GM21360 (cell line): ENCODE data around the gene FAM171A2.
A peak's percentile ranks its signal among the peaks of the same experiment; 100 is the strongest.
"Not testable (repeated sequence)": the region's sequence is repeated elsewhere in the genome, so short reads cannot be mapped to it uniquely, and the experiment has no call there.

Source experiments
- ATAC-seq: cut with Tn5 transposase; IDR thresholded peaks from one replicate; pipeline ENCODE4 v1.9.1; 2021; ENCODE audit warnings: mild to moderate bottlenecking, moderate library complexity; ENCODE audit not compliant: unreplicated experiment

Gene FAM171A2

GRCh38 chr17:44363613-44364159 lies at the start of gene FAM171A2:
TSS of gene FAM171A2 (minus strand) at chr17:44363853. CDS start at chr17:44363714, 139 bp downstream.
- ATAC-seq, result peak; percentile 57

- no peak for ATAC-seq
Observed at GRCh38 chr17:44409309-44410028, 45.8 kb upstream of the FAM171A2 start.

DNA sequence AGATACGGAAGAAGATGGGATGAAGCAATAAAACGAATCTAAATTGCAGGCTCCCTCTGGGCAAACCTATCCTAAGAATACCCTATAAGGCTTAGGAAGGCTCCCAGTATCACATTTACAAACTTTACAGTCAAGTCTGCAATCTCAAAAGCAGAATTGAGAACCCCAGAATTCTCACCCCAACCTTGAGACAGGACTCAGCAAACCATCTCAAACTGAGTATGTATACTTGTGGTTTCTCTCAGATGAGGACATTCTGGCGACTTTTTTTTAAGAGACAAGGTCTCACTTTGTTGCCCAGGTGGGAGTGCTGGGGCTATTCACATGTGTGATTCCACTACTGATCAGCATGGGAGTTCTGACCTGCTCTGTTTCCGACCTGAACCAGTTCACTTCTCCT lies 45.1 kb upstream of the FAM171A2 start:
- ATAC-seq, result no peak

DNA sequence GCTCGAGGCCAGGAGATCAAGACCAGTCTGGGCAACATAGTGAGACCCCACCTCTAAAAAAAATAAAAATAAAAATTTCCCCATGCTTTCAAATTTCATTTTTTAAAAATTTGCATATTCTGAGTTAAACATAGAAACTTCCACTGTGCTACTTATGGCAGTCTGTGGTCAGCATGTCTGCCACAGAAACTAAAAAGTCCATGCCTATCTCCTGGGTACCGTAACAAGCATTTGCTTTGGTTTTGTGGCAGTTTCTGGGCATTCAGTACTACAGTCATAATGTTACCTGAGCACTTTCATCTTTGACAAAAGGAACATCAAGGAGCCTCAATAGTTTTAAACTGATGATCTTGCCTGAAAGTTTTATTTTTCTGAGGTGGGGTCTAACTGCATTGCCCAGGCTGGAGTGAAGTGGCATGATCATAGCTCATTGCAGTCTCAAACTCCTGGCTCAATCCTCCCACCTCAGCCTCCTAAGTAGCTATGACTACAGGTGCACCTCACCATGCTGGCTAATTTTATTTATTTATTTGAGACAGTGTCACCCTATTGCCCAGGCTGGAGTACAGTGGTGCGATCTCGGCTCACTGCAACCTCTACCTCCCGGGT lies 39.0 kb upstream of the FAM171A2 start:
- no peak for ATAC-seq

- no peak for ATAC-seq
Observed at GRCh38 chr17:44400226-44400847, 36.7 kb upstream of the FAM171A2 start.

GRCh38 chr17:44398692-44399691 lies 35.3 kb upstream of the FAM171A2 start:
- no peak for ATAC-seq

- ATAC-seq, result no peak
Observed at GRCh38 chr17:44397479-44398440, 34.1 kb upstream of the FAM171A2 start.

DNA sequence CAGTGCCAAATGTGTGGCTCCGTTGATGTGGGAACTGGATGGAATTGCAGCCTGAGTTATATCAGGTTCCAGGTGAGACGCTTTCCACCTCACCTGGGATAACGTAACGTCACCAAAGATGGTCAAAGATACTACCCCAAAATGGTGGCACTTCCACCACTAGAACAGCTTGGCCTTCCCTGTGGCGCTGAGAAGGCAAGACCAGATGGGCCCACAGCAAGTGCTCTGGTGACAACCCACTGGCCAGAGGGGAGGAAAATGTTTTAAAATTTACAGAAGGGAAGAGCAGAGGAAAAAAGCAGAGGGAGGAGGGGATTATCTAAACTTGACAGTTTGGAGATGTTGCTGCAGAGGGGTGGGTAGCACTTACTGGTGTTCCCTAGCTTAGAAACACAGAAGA lies 33.3 kb upstream of the FAM171A2 start:
- ATAC-seq, result no peak

DNA sequence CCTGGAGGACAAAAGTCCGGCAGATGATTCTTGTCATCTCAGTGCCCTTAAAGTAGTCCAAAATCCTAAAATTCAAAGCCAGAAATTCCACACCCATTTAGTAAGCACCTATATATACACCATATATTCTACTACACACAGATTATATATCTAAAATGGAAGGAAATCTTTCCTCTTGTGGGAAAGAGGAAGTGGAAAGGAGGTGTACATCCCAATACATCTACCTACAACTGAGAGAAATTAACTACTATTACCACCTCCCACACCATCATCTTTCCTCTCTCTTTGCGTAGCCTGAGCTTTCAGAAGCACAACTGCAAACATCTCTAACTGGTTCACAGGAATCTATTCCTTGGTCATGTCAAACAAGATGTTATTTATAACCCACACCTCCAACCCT lies 31.2 kb upstream of the FAM171A2 start:
- ATAC-seq, result no peak

GRCh38 chr17:44394112-44394511 lies 30.5 kb upstream of the FAM171A2 start:
- not testable (repeated sequence) for ATAC-seq

- ATAC-seq, result no peak
Observed at GRCh38 chr17:44390250-44390870, 26.7 kb upstream of the FAM171A2 start.

GRCh38 chr17:44389723-44390202 lies 26.1 kb upstream of the FAM171A2 start:
- ATAC-seq, result no peak

DNA sequence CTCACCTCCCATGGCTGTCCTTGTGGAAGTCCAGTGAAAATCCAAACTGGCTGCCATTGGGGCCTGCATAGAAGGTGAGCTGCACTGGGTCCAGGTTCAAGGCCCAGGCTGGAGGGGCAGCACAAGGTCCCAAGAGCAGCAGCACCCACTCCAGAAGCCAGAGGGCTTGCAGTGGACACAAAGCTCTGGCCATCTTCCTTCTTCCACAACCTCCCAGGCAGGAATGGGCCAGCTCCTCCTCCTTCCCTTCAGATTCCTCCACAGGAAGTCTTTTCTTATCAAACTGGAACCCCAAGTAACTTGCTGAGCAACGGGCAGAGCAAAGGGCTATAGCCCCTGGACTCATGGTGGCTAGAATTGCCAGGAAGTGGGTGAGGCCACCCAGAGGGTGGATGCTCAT lies 25.6 kb upstream of the FAM171A2 start, which contains the start of gene ITGA2B:
Gene ITGA2B, minus strand, starts transcription at position 369 of the 400 bp plus-strand sequence. Its CDS starts 176 bp downstream, at position 193.
- ATAC-seq, result no peak

- no peak for ATAC-seq
Observed at GRCh38 chr17:44387804-44388203, 24.2 kb upstream of the FAM171A2 start.

- no peak for ATAC-seq
Observed at GRCh38 chr17:44386182-44386525, 22.5 kb upstream of the FAM171A2 start.

DNA sequence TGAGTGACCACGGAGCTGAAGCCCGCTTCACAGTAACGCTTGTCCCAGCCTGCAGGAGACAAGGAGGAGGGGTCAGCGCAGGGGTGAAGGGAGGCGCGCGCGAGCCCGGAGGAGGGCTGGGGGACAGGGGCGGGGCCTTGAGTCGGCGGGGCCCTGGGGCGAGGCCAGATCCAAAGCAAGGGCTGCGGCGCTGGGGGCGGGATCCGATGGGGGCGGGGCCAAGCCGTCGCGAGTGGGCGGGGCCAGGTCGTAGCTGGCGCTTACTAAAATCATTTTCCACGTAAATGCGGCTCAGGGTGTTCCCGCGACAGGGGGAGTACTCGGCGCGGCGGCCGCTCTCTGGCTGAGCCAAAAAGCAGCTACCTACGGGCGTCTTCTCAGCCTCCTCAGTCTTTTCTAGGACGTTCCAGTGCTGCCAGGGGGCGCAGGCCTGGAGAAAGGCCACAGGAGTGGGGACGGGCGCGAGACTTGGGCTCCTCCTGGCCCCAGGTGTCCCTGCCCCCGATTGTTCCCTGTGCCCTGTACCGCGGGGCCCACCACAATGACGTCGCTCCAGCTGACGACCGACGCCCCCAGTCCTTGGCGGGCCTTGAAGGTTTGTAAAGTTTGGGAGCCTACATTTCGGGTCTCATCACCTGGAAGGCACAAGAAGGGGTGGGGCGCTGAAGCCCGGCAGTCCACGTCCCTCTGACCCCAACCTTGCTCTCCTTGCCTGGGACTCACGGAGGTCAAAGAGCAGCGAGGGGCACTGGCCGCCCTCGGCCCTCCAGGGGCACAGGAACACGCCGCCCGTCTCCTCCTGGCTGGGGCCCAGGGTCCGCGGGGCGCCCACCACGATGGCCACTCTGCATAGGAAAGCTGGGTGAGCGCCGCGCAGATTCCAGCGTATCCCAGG lies 21.9 kb upstream of the FAM171A2 start:
- peak; percentile 69 for ATAC-seq

GRCh38 chr17:44384823-44385286 lies 21.2 kb upstream of the FAM171A2 start:
- ATAC-seq, result no peak
